K562 (cell line): ENCODE data around the gene HAX1. TPM values are rescaled to one million over a fixed set of nuclear protein-coding genes. Genes with fewer than 3 reads are reported as not detected.

Source experiments
- ATAC-seq: fragments of 200-7000 bp; cut with Tn5 transposase; 3 replicates; pipeline ENCODE4 v1.9.1; 2020; ENCODE audit warnings: moderate library complexity
- BruUV-seq: library from RNA; stranded (reverse); fragments of 400-500 nt; replicated peaks from 2 replicates; lab custom pipeline; 2021; lab: Mats Ljungman, UMichigan
- CTCF ChIA-PET: fragments of 300-600 bp; formaldehyde crosslinking; extraction: SDS; loops from one replicate; lab custom pipeline; 2021; ENCODE audit warnings: low intra/inter-chr PET ratio; lab: Yijun Ruan, JAX
- POLR2A ChIA-PET: fragments of 300-600, 350-650 bp; sonication (Branson Sonifier 250); formaldehyde crosslinking; extraction: SDS; loops from one replicate; lab custom pipeline; 2021; ENCODE audit warnings: antibody characterized with exemption, inconsistent platforms; lab: Yijun Ruan, JAX
- DNase-seq, 4 experiments: peaks; one replicate each; pipeline versions ENCODE4 v3.0.0 to v3.0.0-alpha.2; 2011 to 2018; ENCODE audit warnings: low spot score in 3 of 4, mixed read lengths in 3 of 4; ENCODE audit errors: extremely low read depth in 1 of 4
- FAIRE-seq: peaks from 2 replicates; lab custom pipeline; 2011; peaks lifted over from hg19 to GRCh38; lab: Jason Lieb, UNC
- H2AFZ ChIP-seq: 2 replicates; pipeline ENCODE4 v1.6.0; 2011; ENCODE audit warnings: low read depth, low read length, control low read depth, inconsistent platforms
- H3K27ac ChIP-seq: fragments of 200-600 bp; 3 replicates; pipeline ENCODE4 v1.8.0; 2011; ENCODE audit warnings: low read depth, mild to moderate bottlenecking, control low read depth, inconsistent platforms, low read length, moderate library complexity, mixed read lengths; ENCODE audit errors: extremely low read depth
- H3K27me3 ChIP-seq, 2 experiments: fragments of 300-600 bp in 1 of 2; 2 replicates in 1 of 2; 3 replicates in 1 of 2; pipeline versions ENCODE4 v1.6.0 to v1.8.0; 2011; ENCODE audit warnings: inconsistent platforms in 2 of 2, low read length in 2 of 2, mild to moderate bottlenecking in 1 of 2, mixed read lengths in 1 of 2, moderate library complexity in 1 of 2; ENCODE audit not compliant: control insufficient read depth in 2 of 2, insufficient read depth in 2 of 2
- H3K36me3 ChIP-seq: fragments of 300-600 bp; 3 replicates; pipeline ENCODE4 v1.8.0; 2011; ENCODE audit warnings: mild to moderate bottlenecking, low read length, inconsistent platforms; ENCODE audit not compliant: control insufficient read depth, insufficient read depth
- H3K4me1 ChIP-seq, 2 experiments: fragments of 200-600 bp in 1 of 2; replicated peaks in 1 of 2; 2 replicates in 1 of 2; 3 replicates in 1 of 2; pipeline versions ENCODE4 v1.5.1 to v1.8.0; 2011; ENCODE audit warnings: inconsistent platforms in 2 of 2, low read length in 2 of 2, mild to moderate bottlenecking in 1 of 2, mixed read lengths in 1 of 2, moderate library complexity in 1 of 2; ENCODE audit not compliant: control insufficient read depth in 2 of 2, insufficient read depth in 2 of 2
- H3K4me2 ChIP-seq: 2 replicates; pipeline ENCODE4 v1.6.1; 2011; ENCODE audit warnings: low read length, control low read depth, inconsistent platforms, mixed read lengths; ENCODE audit not compliant: insufficient read depth
- H3K4me3 ChIP-seq: fragments of 200-600 bp; sonication (generic), shearing (Covaris generic); 2 replicates; pipeline ENCODE4 v1.5.1; 2016; ENCODE audit warnings: control low read depth, inconsistent platforms
- H3K79me2 ChIP-seq: fragments of 200-600 bp; 3 replicates; pipeline ENCODE4 v1.8.0; 2011; ENCODE audit warnings: low read length, inconsistent platforms; ENCODE audit not compliant: control insufficient read depth, insufficient read depth
- H3K9ac ChIP-seq, 2 experiments: 2 replicates each; pipeline versions ENCODE4 v1.6.0 to v1.6.1; 2011; ENCODE audit warnings: low read depth in 2 of 2, low read length in 2 of 2, control low read depth in 1 of 2, inconsistent platforms in 1 of 2, mild to moderate bottlenecking in 1 of 2, mixed read lengths in 1 of 2; ENCODE audit not compliant: insufficient read depth in 1 of 2
- H3K9me1 ChIP-seq: one replicate; pipeline ENCODE4 v1.6.0; 2011; ENCODE audit warnings: inconsistent platforms, mild to moderate bottlenecking, low read length, moderate library complexity; ENCODE audit not compliant: control insufficient read depth, insufficient read depth
- H3K9me3 ChIP-seq: replicated peaks from 2 replicates; pipeline ENCODE4 v1.5.1; 2011; ENCODE audit warnings: low read depth, low read length, inconsistent platforms; ENCODE audit not compliant: control insufficient read depth, insufficient read depth
- H4K20me1 ChIP-seq: replicated peaks from 2 replicates; pipeline ENCODE4 v1.6.1; 2011; ENCODE audit warnings: low read length, inconsistent platforms, mixed read lengths; ENCODE audit not compliant: control insufficient read depth, insufficient read depth
- ATF7 ChIP-seq: fragments of 450-650 bp; IDR thresholded peaks from 2 replicates; pipeline ENCODE4 v1.7.1; 2014; ENCODE audit warnings: mild to moderate bottlenecking, moderate library complexity
- BHLHE40 ChIP-seq: IDR thresholded peaks from 2 replicates; pipeline ENCODE4 v1.6.1; 2011; ENCODE audit warnings: low read length, improper control_type of control experiment
- C11orf30 ChIP-seq: fragments of 450-650 bp; IDR thresholded peaks from 2 replicates; pipeline ENCODE4 v1.6.1; 2016; ENCODE audit warnings: low read depth, mild to moderate bottlenecking
- CBX3 ChIP-seq, 2 experiments: IDR thresholded peaks; 1 replicate in 1 of 2; 2 replicates in 1 of 2; pipeline ENCODE4 v1.6.1; 2012; ENCODE audit warnings: inconsistent platforms in 2 of 2, low read length in 2 of 2, borderline replicate concordance in 1 of 2, control low read depth in 1 of 2
- FOXK2 ChIP-seq, 2 experiments: fragments of 450-650 bp; IDR thresholded peaks in 1 of 2; conservative IDR thresholded peaks in 1 of 2; 2 replicates each; pipeline ENCODE4 v1.6.1; 2016; ENCODE audit warnings: low read depth in 2 of 2, mild to moderate bottlenecking in 1 of 2
- GATAD2B ChIP-seq: fragments of 450-650 bp; IDR thresholded peaks from 2 replicates; pipeline ENCODE4 v1.6.1; 2017; ENCODE audit warnings: mild to moderate bottlenecking, borderline replicate concordance
- MAZ ChIP-seq, 2 experiments: fragments of 450-650 bp in 1 of 2; sonication (generic) in 1 of 2; formaldehyde crosslinking; IDR thresholded peaks in 1 of 2; conservative IDR thresholded peaks in 1 of 2; 2 replicates each; pipeline versions ENCODE4 v1.4.0 to v1.5.0; 2020; ENCODE audit warnings: mild to moderate bottlenecking in 1 of 2, missing genetic modification reagents in 1 of 2
- MYC ChIP-seq, 2 experiments: fragments of 250-450 bp in 1 of 2; sonication (Bioruptor Pico) in 1 of 2; IDR thresholded peaks; 2 replicates each; pipeline versions ENCODE4 v1.5.1 to v1.6.1; 2012 to 2021; ENCODE audit warnings: low read depth in 2 of 2, borderline replicate concordance in 1 of 2, improper control_type of control experiment in 1 of 2, low read length in 1 of 2, mild to moderate bottlenecking in 1 of 2, moderate library complexity in 1 of 2
- SRSF1 ChIP-seq: fragments of 200-400 bp; formaldehyde crosslinking; IDR thresholded peaks from 2 replicates; pipeline ENCODE4 v1.6.1; 2017; ENCODE audit warnings: mild to moderate bottlenecking, low read depth, low read length, moderate library complexity
- SUPT5H ChIP-seq: fragments of 450-650 bp; IDR thresholded peaks from 2 replicates; pipeline ENCODE4 v1.6.1; 2016
- TBL1XR1 ChIP-seq, 2 experiments: IDR thresholded peaks; 2 replicates each; pipeline ENCODE4 v1.6.1; 2012; ENCODE audit warnings: improper control_type of control experiment in 2 of 2, low read length in 2 of 2, mild to moderate bottlenecking in 1 of 2
- TCF3 ChIP-seq: sonication (generic); formaldehyde crosslinking; IDR thresholded peaks from 2 replicates; pipeline ENCODE4 v1.4.0; 2020; ENCODE audit warnings: mild to moderate bottlenecking, missing genetic modification reagents
- ZNF77 ChIP-seq: fragments of 250-450 bp; sonication (Bioruptor Pico); IDR thresholded peaks from 2 replicates; pipeline ENCODE4 v1.5.0; 2020
- WGBS: fragments of 100-300 bp; shearing (Covaris generic); methylation state at CpG from one replicate; pipeline ENCODE4 v1.1.6; 2016; ENCODE audit warnings: low coverage, mixed read lengths; ENCODE audit not compliant: insufficient coverage; ENCODE audit errors: missing lambda C conversion rate; 5-methylcytosine and 5-hydroxymethylcytosine counted together
- in situ Hi-C: fragments of 300-500 bp; cut with MboI; formaldehyde crosslinking; loops from 4 replicates; pipeline ENCODE4 v1.15.0; 2018; ENCODE audit warnings: inconsistent platforms, mixed read lengths
- intact Hi-C: fragments of 100-400 bp; cut with micrococcal nuclease; formaldehyde crosslinking; loops from 2 replicates; pipeline ENCODE4 v1.14.2; 2022
- polyA plus RNA-seq, 8 experiments: library from polyadenylated mRNA; depleted of rRNA in 4 of 8; stranded (reverse) in 5 of 8; unstranded in 3 of 8; fragments of >200 nt; fragmentation: Nextera tagmentation in 2 of 8; fragmentation: Illumina TruSeq in 1 of 8; extraction: Ambion mirVana in 2 of 8; extraction: Trizol in 1 of 8; gene quantifications; 2 replicates each; pipeline versions ENCODE4 v1.2.1 to v1.2.3, GENCODE V29; 2011 to 2014; ENCODE audit warnings: inconsistent platforms in 1 of 8, missing spikeins in 1 of 8
- total RNA-seq, 7 experiments: library from RNA; depleted of rRNA in 6 of 7; stranded (reverse); fragments of >200 nt in 6 of 7; fragmentation: Illumina TruSeq in 2 of 7; extraction: Trizol in 2 of 7; gene quantifications; 2 replicates each; pipeline versions ENCODE4 v1.2.1 to v1.2.3, GENCODE V29; 2011 to 2021; ENCODE audit warnings: low replicate concordance in 1 of 7
- TF ChIP-seq, protein P1 (sequence below): IDR thresholded peaks from 2 replicates; pipeline ENCODE4 v1.6.1; 2011; ENCODE audit warnings: borderline replicate concordance, low read depth, mild to moderate bottlenecking, moderate library complexity, low read length; ENCODE audit not compliant: insufficient read depth, poor library complexity, severe bottlenecking
- TF ChIP-seq, protein P2 (sequence below), 2 experiments: fragments of 450-650 bp; conservative IDR thresholded peaks; 2 replicates each; pipeline ENCODE4 v1.6.1; 2017; ENCODE audit warnings: mild to moderate bottlenecking in 2 of 2, moderate library complexity in 2 of 2
- TF ChIP-seq, protein P3 (sequence below), 2 experiments: IDR thresholded peaks in 1 of 2; conservative IDR thresholded peaks in 1 of 2; 2 replicates each; pipeline ENCODE4 v1.6.1; 2016; ENCODE audit warnings: low read depth in 2 of 2, mild to moderate bottlenecking in 1 of 2, missing compliant biosample characterization in 1 of 2, missing genetic modification characterization in 1 of 2, moderate library complexity in 1 of 2

Gene HAX1
- total and polyA plus RNA-seq, 9 of the 15 experiments (the other 6 are each of a cell fraction or from before 2014, with no cell fraction given), result 143 to 492 (median 234) TPM

DNA sequence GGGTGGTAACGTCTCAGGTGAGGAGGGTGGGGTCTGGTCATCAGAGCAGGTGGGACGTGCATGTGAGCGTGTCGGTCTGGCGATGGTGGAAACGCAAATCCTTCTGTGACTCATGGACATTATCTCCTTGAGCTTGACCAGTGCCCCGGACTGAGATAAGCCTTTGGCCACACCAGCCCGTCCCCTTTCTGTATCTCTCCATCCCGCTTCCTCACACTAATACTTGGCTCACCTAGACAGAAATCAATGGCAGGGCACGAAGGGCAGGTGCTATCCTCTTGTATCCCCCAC is 40.6 kb downstream of the HAX1 start:
- no peaks in the 10 kb centered on the region for H3K79me2 ChIP-seq
- H3K9me1 ChIP-seq, result no peaks in the 10 kb centered on the region
- H3K36me3 ChIP-seq, result no peaks in the 10 kb centered on the region
- peak; percentile 57 to 85 (median 70) for DNase-seq
- CTCF ChIA-PET, result no interaction called here
- intact Hi-C loops (no loop called here), in situ Hi-C loops (no loop called here)
- H3K4me3 ChIP-seq, result no peak overlapping the region
- H3K27ac ChIP-seq, result no peak overlapping the region; the same call in 2 of the 3 replicates
- peak overlapping the region; percentile 56; the same call in 1 of the 2 replicates for H2AFZ ChIP-seq
- H3K4me2 ChIP-seq, result peak overlapping the region; percentile 80
- H3K9me3 ChIP-seq, result peaks cover 10% of the 10 kb centered on the region
- 0% methylated on average over 10 of the region's 10 CpGs for WGBS
- POLR2A ChIA-PET, result interaction anchor here (0.6 kb wide), 1 partner anchor 1691 kb away, joined by 3 read pairs; no protein-coding TSS in a partner anchor
- H4K20me1 ChIP-seq, result no peaks in the 10 kb centered on the region
- H3K27me3 ChIP-seq, result no peaks in the 10 kb centered on the region
- ATAC-seq, result peak; percentile 92
- H3K9ac ChIP-seq, result no peak overlapping the region
- FAIRE-seq, result peak; percentile 76
- H3K4me1 ChIP-seq, result peaks cover 19 to 23% of the 10 kb centered on the region in 2 experiments; a peak in 4 of 5 replicates
- BruUV-seq, result no TSS peak
- TF ChIP-seq, protein P1, sequence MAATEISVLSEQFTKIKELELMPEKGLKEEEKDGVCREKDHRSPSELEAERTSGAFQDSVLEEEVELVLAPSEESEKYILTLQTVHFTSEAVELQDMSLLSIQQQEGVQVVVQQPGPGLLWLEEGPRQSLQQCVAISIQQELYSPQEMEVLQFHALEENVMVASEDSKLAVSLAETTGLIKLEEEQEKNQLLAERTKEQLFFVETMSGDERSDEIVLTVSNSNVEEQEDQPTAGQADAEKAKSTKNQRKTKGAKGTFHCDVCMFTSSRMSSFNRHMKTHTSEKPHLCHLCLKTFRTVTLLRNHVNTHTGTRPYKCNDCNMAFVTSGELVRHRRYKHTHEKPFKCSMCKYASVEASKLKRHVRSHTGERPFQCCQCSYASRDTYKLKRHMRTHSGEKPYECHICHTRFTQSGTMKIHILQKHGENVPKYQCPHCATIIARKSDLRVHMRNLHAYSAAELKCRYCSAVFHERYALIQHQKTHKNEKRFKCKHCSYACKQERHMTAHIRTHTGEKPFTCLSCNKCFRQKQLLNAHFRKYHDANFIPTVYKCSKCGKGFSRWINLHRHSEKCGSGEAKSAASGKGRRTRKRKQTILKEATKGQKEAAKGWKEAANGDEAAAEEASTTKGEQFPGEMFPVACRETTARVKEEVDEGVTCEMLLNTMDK, result no peak
- TF ChIP-seq MYC (IDR thresholded peaks at IDR 0.05; ENCODE audit: low read depth, low read length) (peak; percentile 65; the same call in 1 of the 2 replicates), MYC (CRISPR knock-in tag; IDR thresholded peaks at IDR 0.05; ENCODE audit: borderline replicate concordance, low read depth) (no peak), C11orf30 (no peak), ZNF77 (CRISPR knock-in tag) (no peak), TCF3 (CRISPR knock-in tag) (peak; percentile 79), MAZ (CRISPR knock-in tag; conservative IDR thresholded peaks at IDR 0.05 in 1 of 2, IDR thresholded peaks at IDR 0.05 in 1 of 2) (no peak), FOXK2 (conservative IDR thresholded peaks at IDR 0.05 in 1 of 2, IDR thresholded peaks at IDR 0.05 in 1 of 2; ENCODE audit: low read depth in 2 of 2) (no peak), ATF7 (0 out of 2 replicates have a peak, but pooled peaks have one; percentile 40), BHLHE40 (peak; percentile 80), TBL1XR1 (IDR thresholded peaks at IDR 0.05; ENCODE audit: low read length in 2 of 2) (peak in 1 of 2 experiments; percentile 46; a peak in 1 of 4 replicates), GATAD2B (peak; percentile 80), CBX3 (IDR thresholded peaks at IDR 0.05; ENCODE audit: borderline replicate concordance in 1 of 2, low read length in 2 of 2) (peak in 1 of 2 experiments; percentile 49; a peak in 1 of 3 replicates), SUPT5H (no peak), SRSF1 (no peak)
- TF ChIP-seq, protein P2, sequence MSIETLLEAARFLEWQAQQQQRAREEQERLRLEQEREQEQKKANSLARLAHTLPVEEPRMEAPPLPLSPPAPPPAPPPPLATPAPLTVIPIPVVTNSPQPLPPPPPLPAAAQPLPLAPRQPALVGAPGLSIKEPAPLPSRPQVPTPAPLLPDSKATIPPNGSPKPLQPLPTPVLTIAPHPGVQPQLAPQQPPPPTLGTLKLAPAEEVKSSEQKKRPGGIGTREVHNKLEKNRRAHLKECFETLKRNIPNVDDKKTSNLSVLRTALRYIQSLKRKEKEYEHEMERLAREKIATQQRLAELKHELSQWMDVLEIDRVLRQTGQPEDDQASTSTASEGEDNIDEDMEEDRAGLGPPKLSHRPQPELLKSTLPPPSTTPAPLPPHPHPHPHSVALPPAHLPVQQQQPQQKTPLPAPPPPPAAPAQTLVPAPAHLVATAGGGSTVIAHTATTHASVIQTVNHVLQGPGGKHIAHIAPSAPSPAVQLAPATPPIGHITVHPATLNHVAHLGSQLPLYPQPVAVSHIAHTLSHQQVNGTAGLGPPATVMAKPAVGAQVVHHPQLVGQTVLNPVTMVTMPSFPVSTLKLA (conservative IDR thresholded peaks at IDR 0.05), result no peak; a peak in 1 of 4 replicates
- TF ChIP-seq, protein P3, sequence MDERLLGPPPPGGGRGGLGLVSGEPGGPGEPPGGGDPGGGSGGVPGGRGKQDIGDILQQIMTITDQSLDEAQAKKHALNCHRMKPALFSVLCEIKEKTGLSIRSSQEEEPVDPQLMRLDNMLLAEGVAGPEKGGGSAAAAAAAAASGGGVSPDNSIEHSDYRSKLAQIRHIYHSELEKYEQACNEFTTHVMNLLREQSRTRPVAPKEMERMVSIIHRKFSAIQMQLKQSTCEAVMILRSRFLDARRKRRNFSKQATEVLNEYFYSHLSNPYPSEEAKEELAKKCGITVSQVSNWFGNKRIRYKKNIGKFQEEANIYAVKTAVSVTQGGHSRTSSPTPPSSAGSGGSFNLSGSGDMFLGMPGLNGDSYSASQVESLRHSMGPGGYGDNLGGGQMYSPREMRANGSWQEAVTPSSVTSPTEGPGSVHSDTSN (CRISPR knock-in tag; IDR thresholded peaks at IDR 0.05; ENCODE audit: low read depth), result no peak
- TF ChIP-seq, protein P3 (tag; conservative IDR thresholded peaks at IDR 0.05; ENCODE audit: low read depth), result no peak
